Measurements from ENCODE around the gene GOLGA2.

GRCh38 chr9:128262687-128263086 is 13.1 kb downstream of the GOLGA2 start:
- TF ChIP-seq CTCF (IDR thresholded peaks at IDR 0.05) (no peak), POLR2A (IDR thresholded peaks at IDR 0.05) (no peak)

All from right lobe of liver (tissue), 4 donors.